K562 (cell line): Measurements from ENCODE around the gene TULP3. TPM values are rescaled to one million over a fixed set of nuclear protein-coding genes. Genes with fewer than 3 reads are reported as not detected.
A peak's percentile ranks its signal among the peaks of the same experiment; 100 is the strongest.

ENCODE experiments used
- BRCA1 ChIP-seq, 2 experiments: fragments of 450-650 bp in 1 of 2; sonication (generic) in 1 of 2; formaldehyde crosslinking in 1 of 2; IDR thresholded peaks; 2 replicates each; pipeline versions ENCODE4 v1.5.0 to v1.6.1; 2017 to 2020; ENCODE audit warnings: mild to moderate bottlenecking in 1 of 2, missing genetic modification reagents in 1 of 2
- CBFA2T2 ChIP-seq: fragments of 450-650 bp; conservative IDR thresholded peaks from 2 replicates; pipeline ENCODE4 v1.6.1; 2017; ENCODE audit warnings: mild to moderate bottlenecking
- CSDE1 ChIP-seq, 2 experiments: fragments of 450-650 bp; IDR thresholded peaks; 2 replicates each; pipeline ENCODE4 v1.6.1; 2016; ENCODE audit warnings: mild to moderate bottlenecking in 1 of 2
- GATA2 ChIP-seq: sonication (generic); formaldehyde crosslinking; IDR thresholded peaks from 2 replicates; pipeline ENCODE4 v1.4.0; 2020; ENCODE audit warnings: mild to moderate bottlenecking, missing genetic modification reagents
- HDAC3 ChIP-seq: fragments of 450-650 bp; IDR thresholded peaks from 2 replicates; pipeline ENCODE4 v1.6.1; 2018; ENCODE audit warnings: borderline replicate concordance, mild to moderate bottlenecking, moderate library complexity; ENCODE audit not compliant: partially characterized antibody
- HEY1 ChIP-seq: fragments of 250-450 bp; sonication (Bioruptor Pico); IDR thresholded peaks from 2 replicates; pipeline ENCODE4 v1.5.0; 2020; ENCODE audit warnings: mild to moderate bottlenecking, moderate library complexity, borderline replicate concordance
- MAZ ChIP-seq, 2 experiments: fragments of 450-650 bp in 1 of 2; sonication (generic) in 1 of 2; formaldehyde crosslinking; IDR thresholded peaks in 1 of 2; conservative IDR thresholded peaks in 1 of 2; 2 replicates each; pipeline versions ENCODE4 v1.4.0 to v1.5.0; 2020; ENCODE audit warnings: mild to moderate bottlenecking in 1 of 2, missing genetic modification reagents in 1 of 2
- MGA ChIP-seq: fragments of 450-650 bp; IDR thresholded peaks from 2 replicates; pipeline ENCODE4 v1.6.1; 2016; ENCODE audit warnings: mild to moderate bottlenecking, moderate library complexity
- MTA3 ChIP-seq: fragments of 450-650 bp; formaldehyde crosslinking; IDR thresholded peaks from 2 replicates; pipeline ENCODE4 v1.6.1; 2017; ENCODE audit warnings: mild to moderate bottlenecking, borderline replicate concordance
- MXD1 ChIP-seq: fragments of 250-450 bp; sonication (Bioruptor Pico); IDR thresholded peaks from 2 replicates; pipeline ENCODE4 v1.8.0; 2021; ENCODE audit warnings: borderline replicate concordance, mild to moderate bottlenecking, moderate library complexity; ENCODE audit not compliant: poor library complexity, severe bottlenecking
- NFIX ChIP-seq: fragments of 250-450 bp; sonication (Bioruptor Pico); IDR thresholded peaks from 2 replicates; pipeline ENCODE4 v1.4.0; 2020; ENCODE audit warnings: low read depth, mild to moderate bottlenecking, moderate library complexity
- POLR2A ChIP-seq: fragments of 450-650 bp; conservative IDR thresholded peaks from 2 replicates; pipeline ENCODE4 v1.6.1; 2016
- SMARCA5 ChIP-seq: fragments of 450-650 bp; IDR thresholded peaks from 2 replicates; pipeline ENCODE4 v1.6.1; 2016
- SPI1 ChIP-seq: IDR thresholded peaks from 2 replicates; pipeline ENCODE4 v1.6.1; 2011; ENCODE audit warnings: low read depth, low read length, control low read depth, borderline replicate concordance
- STAG1 ChIP-seq: sonication (generic); formaldehyde crosslinking; IDR thresholded peaks from 2 replicates; pipeline ENCODE4 v1.5.0; 2020; ENCODE audit warnings: missing genetic modification reagents, borderline replicate concordance
- ZNF134 ChIP-seq: fragments of 250-450 bp; sonication (Bioruptor Pico); conservative IDR thresholded peaks from 2 replicates; pipeline ENCODE4 v1.4.0; 2020
- ZNF696 ChIP-seq: fragments of 250-450 bp; sonication (Bioruptor Pico); conservative IDR thresholded peaks from 2 replicates; pipeline ENCODE4 v1.4.0; 2020; ENCODE audit warnings: mild to moderate bottlenecking, moderate library complexity
- polyA plus RNA-seq, 8 experiments: library from polyadenylated mRNA; depleted of rRNA in 4 of 8; stranded (reverse) in 5 of 8; unstranded in 3 of 8; fragments of >200 nt; fragmentation: Nextera tagmentation in 2 of 8; fragmentation: Illumina TruSeq in 1 of 8; extraction: Ambion mirVana in 2 of 8; extraction: Trizol in 1 of 8; gene quantifications; 2 replicates each; pipeline versions ENCODE4 v1.2.1 to v1.2.3, GENCODE V29; 2011 to 2014; ENCODE audit warnings: inconsistent platforms in 1 of 8, missing spikeins in 1 of 8
- total RNA-seq, 7 experiments: library from RNA; depleted of rRNA in 6 of 7; stranded (reverse); fragments of >200 nt in 6 of 7; fragmentation: Illumina TruSeq in 2 of 7; extraction: Trizol in 2 of 7; gene quantifications; 2 replicates each; pipeline versions ENCODE4 v1.2.1 to v1.2.3, GENCODE V29; 2011 to 2021; ENCODE audit warnings: low replicate concordance in 1 of 7

TULP3 gene
- total and polyA plus RNA-seq, 9 of the 15 experiments (the other 6 are each of a cell fraction or from before 2014, with no cell fraction given) = 3.6 to 13.3 (median 7.3) TPM

GRCh38 chr12:2958432-2959191 is 67.9 kb downstream of the TULP3 start (continued):
- TF ChIP-seq MGA (peak; percentile 45), CBFA2T2 (no peak), CSDE1 (IDR thresholded peaks at IDR 0.05) (no peak), MXD1 (CRISPR knock-in tag) (no peak), NFIX (no peak), SPI1 (no peak), MAZ (CRISPR knock-in tag; conservative IDR thresholded peaks at IDR 0.05 in 1 of 2, IDR thresholded peaks at IDR 0.05 in 1 of 2) (peak in 1 of 2 experiments; percentile 18; a peak in 1 of 4 replicates), GATA2 (no peak), POLR2A (peak; percentile 63), ZNF696 (CRISPR knock-in tag) (no peak), MTA3 (0 out of 2 replicates have a peak, but pooled peaks have one; percentile 7), HEY1 (CRISPR knock-in tag) (no peak), STAG1 (no peak), ZNF134 (CRISPR knock-in tag) (no peak), HDAC3 (no peak), BRCA1 (IDR thresholded peaks at IDR 0.05) (no peak), BRCA1 (CRISPR knock-in tag; IDR thresholded peaks at IDR 0.05) (no peak), SMARCA5 (no peak)
